GM12892 (cell line): ENCODE data around the gene GLUL.
"Not testable (repeated sequence)": the region's sequence is repeated elsewhere in the genome, so short reads cannot be mapped to it uniquely, and the experiment has no call there.

ENCODE experiments used
- DNase-seq: peaks from one replicate; pipeline ENCODE4 v3.0.0; 2011; ENCODE audit not compliant: insufficient read length
- FAIRE-seq: peaks from 2 replicates; lab custom pipeline; 2011; peaks lifted over from hg19 to GRCh38; lab: Jason Lieb, UNC
- POLR2A ChIP-seq: IDR thresholded peaks from 2 replicates; pipeline ENCODE4 v1.6.1; 2011; ENCODE audit warnings: low read depth, low read length, control low read depth
- POLR2AphosphoS5 ChIP-seq: IDR thresholded peaks from 2 replicates; pipeline ENCODE4 v1.6.1; 2011; ENCODE audit warnings: low read depth, low read length, control low read depth
- TAF1 ChIP-seq: IDR thresholded peaks from 2 replicates; pipeline ENCODE4 v1.6.1; 2011; ENCODE audit warnings: low read depth, mild to moderate bottlenecking, control low read depth, low read length, borderline replicate concordance

Gene GLUL

DNA sequence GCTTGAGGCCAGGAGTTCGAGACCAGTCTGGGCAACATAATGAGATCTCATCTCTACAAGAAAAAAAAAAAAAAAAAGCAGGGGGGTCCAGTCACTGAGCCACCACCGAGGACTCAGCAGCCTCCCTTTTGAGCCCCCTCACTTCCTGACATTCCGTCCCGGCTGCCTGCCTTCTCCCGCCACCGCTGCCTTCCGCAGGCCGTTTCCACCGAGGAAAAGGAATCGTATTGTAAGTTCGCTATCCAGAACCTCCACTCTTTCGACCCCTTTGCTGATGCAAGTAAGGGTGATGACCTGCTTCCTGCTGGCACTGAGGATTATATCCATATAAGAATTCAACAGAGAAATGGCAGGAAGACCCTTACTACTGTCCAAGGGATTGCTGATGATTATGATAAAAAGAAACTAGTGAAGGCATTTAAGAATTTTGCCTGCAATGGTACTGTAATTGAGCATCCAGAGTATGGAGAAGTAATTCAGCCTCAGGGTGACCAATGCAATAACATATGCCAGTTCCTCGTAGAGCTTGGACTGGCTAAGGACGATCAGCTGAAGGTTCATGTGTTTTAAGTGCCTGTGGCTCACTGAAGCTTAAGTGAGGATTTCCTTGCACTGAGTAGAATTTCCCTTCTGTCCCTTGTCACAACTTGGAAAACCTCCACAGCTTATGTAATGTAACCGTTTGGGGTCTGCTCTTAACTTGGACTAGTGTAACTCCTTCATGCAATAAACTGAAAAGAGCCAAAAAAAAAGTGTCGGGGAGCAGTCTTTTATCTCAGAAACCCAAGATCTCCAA, 55.6 kb downstream of the GLUL start:
- no peak for DNase-seq
- no peak for TF ChIP-seq POLR2AphosphoS5
- no peak for TF ChIP-seq POLR2A
- TF ChIP-seq TAF1 = no peak
- FAIRE-seq = no peak

GRCh38 chr1:182333071-182333571, 58.5 kb downstream of the GLUL start:
- FAIRE-seq, DNase-seq: not testable (repeated sequence)

DNA sequence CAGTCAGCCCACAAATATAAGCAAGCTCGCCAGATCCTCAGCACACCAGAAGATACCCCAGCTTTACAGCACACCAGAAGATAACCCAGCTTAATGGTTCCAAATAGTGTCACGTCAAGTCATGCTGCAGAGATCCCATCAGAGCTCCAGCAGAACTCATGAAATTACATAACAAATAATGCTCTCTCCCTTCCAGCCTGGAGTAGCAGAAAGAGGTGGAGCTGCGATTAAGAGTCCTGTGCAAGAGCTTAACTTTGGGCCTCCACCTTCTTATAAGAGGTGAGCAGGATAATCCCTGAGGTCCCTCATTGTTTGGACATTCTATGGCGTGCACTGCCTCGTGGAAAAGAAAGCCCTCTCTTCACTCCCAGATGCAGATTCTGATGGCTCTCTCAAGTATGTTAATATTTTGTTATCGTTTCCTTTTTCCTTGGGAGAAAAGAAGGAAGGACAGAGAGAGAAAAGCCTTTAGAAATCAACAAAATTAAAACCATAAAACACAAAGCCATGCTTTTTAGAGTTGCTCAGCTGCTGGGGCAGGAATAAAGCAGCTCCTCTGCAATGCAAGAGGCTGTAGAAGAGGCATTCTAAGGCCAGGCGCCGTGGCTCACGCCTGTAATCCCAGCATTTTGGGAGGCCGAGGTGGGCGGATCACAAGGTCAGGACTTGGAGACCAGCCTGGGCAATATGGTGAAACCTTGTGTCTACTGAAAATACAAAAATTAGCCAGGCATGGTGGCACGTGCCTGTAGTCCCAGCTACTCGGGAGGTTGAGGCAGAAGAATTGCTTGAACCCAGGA, 59.1 kb downstream of the GLUL start:
- FAIRE-seq (no peak), DNase-seq (no peak)
- no peak for TF ChIP-seq POLR2A
